CD1c-positive myeloid dendritic cell (primary cell): ENCODE results near the gene CCDC17.
A peak's percentile ranks its signal among the peaks of the same experiment; 100 is the strongest.

Experiments
- DNase-seq: peaks from one replicate; pipeline ENCODE4 v3.0.0-alpha.2; 2016; ENCODE audit errors: extremely low spot score

The CCDC17 gene

DNA sequence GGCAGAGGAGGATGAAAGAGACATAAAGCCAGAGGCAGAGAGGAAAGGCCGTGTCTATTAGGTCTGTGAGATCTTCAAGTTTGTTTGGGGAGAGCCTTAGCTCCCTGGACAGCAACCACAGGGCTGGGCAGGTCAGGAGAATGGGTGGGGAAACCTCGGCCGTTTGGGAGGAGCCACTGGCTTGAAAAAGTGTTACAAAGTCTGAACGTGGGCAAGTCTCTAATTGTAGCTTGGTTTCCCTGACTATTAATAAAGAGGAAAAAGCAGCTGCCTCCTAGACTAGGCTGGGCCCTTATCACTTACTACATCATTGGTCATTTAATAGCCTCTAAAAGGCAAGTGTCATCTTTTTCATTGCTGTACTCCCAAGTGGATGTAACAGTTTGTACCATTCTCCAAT is at the start of gene CCDC17:
TSS of gene CCDC17 (minus strand) at position 83 of the 400 bp plus-strand sequence. CDS start 145 bp downstream, outside the sequence.
- DNase-seq = no peak

DNA sequence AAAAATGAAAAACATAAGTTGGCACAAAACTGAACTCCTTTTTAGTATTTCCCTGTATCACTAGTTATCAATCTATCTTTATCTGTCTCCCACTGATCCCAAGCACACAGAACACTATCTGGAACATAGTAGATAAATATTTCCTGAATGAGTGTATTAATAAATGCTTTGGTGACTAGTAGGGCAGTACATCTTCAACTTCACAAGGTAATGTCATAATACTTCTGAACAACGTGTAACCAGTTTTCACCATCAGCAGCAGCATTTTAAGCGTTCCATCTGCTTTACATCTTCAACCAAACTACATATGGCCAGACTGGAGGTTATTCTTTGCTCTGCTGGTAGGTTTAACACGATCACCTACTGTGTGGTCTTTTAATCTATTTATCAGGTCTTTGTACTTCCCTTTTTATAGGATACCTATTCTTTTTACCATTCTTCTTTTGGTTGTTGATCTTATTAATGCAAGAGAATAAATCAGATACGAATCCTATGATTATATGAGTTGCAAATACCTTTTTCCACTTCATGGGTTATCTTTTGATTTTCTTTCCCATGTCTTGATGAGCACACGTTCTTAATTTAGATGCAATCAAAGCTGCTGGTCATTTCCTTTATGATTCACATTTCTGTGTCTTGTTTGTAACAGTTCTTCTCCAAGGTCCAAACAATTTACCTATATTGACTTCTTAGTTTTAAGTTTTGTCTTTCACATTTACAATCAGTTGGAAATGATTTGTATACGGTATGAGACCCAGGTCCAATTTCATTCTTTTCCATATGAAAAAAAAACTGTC is 46.2 kb upstream of the CCDC17 start:
- DNase-seq = no peak

GRCh38 chr1:45669379-45669778 is 45.5 kb upstream of the CCDC17 start:
- no peak for DNase-seq

- DNase-seq = no peak
These were observed 44.7 kb upstream of the CCDC17 start for GRCh38 chr1:45668526-45668925.

DNA sequence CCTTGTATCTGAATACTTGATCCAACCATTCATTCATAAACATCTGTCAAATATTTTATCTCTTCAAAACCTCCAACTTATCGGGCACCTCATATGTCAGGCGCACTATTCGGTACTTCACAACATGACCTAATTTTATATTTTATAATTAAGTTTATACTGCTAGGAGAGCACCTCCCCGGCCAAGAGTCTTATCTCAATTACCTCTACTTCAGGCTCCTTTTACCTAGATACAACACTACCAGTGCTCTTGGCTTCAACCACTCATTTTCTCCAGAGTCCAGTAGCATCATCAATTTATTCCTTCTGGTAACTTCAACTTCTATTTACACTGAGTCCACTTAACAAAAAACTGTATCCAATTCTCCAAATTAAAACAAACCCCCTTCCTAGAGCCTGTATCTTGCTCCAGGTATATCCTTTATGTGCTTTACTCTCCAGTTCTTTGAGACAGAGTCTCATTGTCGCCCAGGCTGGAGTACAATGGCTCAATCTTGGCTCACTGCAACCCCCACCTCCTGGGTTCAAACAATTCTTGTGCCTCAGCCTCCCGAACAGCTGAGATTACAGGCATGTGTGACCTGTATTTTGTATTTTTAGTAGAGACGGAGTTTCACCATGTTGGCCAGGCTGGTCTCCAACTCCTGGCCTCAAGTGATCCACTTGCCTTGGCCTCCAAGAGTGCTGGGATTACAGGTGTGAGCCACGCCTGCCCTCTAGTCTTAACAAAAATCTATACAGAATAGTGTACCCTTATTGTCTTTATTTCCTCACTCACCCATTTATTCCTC is 43.7 kb upstream of the CCDC17 start:
- DNase-seq = no peak

DNA sequence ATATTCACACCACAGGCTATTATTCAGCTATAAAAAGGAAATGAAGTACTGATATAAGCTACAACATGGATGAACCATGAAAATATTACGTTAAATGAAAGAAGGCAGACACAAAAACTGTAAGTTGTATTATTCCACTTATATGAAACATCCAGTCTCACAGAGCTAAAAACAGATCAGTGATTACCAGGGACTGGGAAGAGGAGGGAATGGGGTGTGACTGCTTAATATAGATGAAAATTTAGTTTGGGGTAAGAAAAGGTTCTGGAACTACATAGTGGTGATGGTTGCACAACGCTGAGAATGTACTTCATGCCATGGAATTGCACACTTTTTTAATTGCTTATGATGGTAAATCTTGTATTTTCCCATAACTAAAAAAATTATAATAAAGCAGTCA is 43.0 kb upstream of the CCDC17 start:
- no peak for DNase-seq

DNA sequence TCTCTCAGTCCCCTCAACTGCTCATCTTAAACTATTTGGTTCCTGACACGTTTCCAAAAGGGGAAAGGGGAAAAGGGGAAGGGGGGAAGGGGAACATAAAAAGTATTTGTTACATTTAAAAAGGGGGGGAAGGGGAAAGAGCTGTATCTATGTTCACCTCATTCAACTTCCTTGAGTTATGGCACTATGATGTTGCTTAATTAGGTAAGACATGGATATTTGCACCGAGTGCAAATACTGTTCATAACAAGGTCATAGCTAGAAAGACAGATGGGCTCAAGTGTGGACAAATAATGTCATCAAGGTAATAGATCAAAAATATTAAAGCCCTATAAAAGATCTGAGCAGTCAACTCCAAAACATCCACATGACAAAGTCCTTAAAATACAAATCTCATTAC is 36.5 kb upstream of the CCDC17 start:
- DNase-seq = no peak

DNA sequence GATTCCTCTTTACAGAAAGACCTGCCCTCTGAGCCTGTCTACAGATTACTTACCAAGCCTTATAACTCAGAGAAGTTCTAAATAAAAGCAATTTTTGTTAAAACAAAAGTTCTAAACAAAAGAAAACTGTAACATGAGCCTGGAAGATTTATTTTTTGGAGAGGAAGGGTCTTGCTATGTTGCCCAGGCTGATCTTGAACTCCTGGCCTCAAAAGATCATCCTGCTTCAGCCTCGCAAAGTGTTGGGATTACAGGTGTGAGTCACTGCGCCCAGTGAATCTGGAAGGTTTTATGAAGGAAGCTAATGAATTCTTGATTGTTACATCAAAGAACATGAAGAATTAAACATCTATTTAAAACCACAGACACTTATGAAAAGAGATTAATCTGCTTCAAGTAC is 35.4 kb upstream of the CCDC17 start:
- no peak for DNase-seq

DNA sequence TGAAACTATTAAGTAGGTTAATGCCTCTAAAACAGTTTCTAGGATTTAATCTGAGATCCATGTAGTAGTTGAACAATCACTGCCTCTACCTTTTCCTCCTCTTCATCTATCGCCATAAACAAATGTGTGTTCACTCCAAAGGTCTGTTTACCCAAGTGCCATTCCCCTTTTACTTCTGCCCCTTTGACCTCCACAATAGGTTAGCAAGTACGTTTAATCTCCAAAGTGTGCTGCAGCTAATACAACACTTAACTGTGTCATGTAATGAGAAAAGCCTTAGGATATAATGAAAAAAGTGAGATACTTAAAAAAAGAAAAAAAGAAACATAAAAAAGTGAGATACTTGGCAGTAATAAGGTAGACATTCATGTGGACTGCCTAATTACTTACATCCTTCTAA is 34.3 kb upstream of the CCDC17 start:
- DNase-seq = no peak

GRCh38 chr1:45656573-45657226 is 32.8 kb upstream of the CCDC17 start:
- no peak for DNase-seq

DNA sequence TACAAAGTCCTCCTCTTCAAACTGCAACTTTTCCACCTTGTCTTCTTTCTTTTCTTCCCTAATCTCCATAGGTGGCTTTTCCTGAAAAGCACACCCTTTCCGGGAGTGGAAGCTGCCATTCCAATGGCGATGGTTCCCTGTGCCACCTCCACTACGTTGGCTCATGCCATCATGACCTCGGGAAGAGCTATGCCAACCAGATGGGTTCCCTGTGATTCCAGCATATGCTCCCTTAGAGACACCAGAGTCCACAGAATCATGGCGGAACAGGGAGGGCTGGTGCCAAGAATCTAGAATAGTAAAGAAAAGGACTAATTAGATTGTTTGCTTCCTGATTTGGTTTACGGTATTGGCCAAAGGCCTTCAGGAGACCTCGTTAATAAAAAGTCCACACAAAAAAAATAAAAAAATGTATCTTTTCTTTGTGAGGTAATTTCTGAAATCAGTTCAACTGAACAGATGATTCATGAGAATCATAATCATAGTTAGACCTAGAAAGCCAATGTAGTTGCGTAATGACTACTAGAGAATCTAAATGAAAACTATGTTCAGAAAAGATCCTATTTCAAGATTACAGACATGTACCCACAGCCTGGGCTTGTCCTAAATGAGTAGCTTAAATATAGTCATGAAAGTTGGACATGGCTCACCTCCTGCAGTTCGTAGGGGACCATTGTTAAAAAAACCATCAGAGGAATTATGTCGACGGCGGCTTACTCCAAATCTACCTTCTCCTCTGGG is 30.9 kb upstream of the CCDC17 start:
- DNase-seq = no peak

GRCh38 chr1:45647248-45648021 is 23.6 kb upstream of the CCDC17 start:
- DNase-seq = peak; percentile 72

- DNase-seq = peak; percentile 19
These were observed 20.8 kb upstream of the CCDC17 start for GRCh38 chr1:45644661-45645060.

DNA sequence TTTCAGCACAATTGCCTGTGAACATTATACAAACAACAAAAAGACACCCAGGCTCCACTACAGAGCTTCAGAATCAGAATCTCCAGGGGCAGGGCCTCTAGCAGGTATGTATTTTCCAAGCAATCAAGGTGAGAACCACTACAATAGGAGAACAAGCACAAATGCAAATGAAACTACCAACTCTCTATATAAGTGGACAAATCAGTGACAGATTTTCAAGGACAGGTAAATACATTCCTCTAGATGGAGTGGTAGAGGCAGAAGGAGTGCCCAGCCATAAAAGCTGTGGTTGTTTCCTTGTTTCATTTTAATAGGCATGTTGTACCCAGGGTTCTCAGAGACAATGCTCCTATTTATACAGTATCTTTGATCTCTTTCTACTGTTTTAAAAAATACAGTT is 20.1 kb upstream of the CCDC17 start:
- no peak for DNase-seq

DNA sequence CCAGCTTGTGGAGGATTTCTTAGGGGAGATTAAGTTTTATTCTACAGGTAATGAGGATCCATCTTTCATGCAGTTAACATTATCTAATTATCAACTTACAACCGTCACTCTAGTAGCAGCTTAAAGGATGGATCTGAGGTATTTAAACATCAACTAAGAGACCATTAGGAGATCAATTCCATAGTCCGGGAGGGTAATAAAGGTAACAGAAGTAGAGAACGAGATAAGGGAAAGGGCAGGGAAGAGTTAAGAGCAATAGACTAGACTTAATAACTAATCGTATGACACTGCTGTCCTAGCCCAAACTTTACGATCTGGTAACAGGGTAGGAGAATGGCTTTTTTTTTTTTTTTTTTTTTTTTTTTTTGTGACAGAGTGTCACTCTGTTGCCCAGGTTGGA is 19.5 kb upstream of the CCDC17 start:
- no peak for DNase-seq

GRCh38 chr1:45640293-45640692 is 16.4 kb upstream of the CCDC17 start:
- no peak for DNase-seq

GRCh38 chr1:45635211-45635610 is 11.4 kb upstream of the CCDC17 start:
- no peak for DNase-seq

- no peak for DNase-seq
These were observed 6.6 kb upstream of the CCDC17 start for GRCh38 chr1:45630429-45630828.

- DNase-seq = no peak
These were observed 5.2 kb upstream of the CCDC17 start for GRCh38 chr1:45629035-45629434.

GRCh38 chr1:45622524-45623394 is 1.1 kb downstream of the CCDC17 start:
- no peak for DNase-seq
